ENCODE measurements around the gene LPCAT4. TPM values are rescaled to one million over a fixed set of nuclear protein-coding genes. Genes with fewer than 3 reads are reported as not detected.

Gene LPCAT4
- total RNA-seq, 1 experiment from 2014 or later, result 77.1 TPM

- TF ChIP-seq, protein P1, sequence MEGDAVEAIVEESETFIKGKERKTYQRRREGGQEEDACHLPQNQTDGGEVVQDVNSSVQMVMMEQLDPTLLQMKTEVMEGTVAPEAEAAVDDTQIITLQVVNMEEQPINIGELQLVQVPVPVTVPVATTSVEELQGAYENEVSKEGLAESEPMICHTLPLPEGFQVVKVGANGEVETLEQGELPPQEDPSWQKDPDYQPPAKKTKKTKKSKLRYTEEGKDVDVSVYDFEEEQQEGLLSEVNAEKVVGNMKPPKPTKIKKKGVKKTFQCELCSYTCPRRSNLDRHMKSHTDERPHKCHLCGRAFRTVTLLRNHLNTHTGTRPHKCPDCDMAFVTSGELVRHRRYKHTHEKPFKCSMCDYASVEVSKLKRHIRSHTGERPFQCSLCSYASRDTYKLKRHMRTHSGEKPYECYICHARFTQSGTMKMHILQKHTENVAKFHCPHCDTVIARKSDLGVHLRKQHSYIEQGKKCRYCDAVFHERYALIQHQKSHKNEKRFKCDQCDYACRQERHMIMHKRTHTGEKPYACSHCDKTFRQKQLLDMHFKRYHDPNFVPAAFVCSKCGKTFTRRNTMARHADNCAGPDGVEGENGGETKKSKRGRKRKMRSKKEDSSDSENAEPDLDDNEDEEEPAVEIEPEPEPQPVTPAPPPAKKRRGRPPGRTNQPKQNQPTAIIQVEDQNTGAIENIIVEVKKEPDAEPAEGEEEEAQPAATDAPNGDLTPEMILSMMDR (IDR thresholded peaks at IDR 0.05 in 2 of 3, conservative IDR thresholded peaks at IDR 0.05 in 1 of 3; ENCODE audit: borderline replicate concordance in 1 of 3, insufficient read depth in 1 of 3, low read depth in 2 of 3, low read length in 2 of 3), result no peak
- TF ChIP-seq SIN3A (IDR thresholded peaks at IDR 0.05; ENCODE audit: low read depth), result no peak
Observed at GRCh38 chr15:34324933-34325332, 42.1 kb downstream of the LPCAT4 start (continued).

- no peaks in the 10 kb centered on the region for H3K79me2 ChIP-seq (ENCODE audit: insufficient read depth, low read length)
- no peaks in the 10 kb centered on the region for H3K9me3 ChIP-seq (ENCODE audit: control insufficient read depth in 1 of 2, insufficient read depth in 1 of 2, low read depth in 1 of 2, low read length in 2 of 2)
- POLR2A ChIA-PET, result no interaction called here
- RAD21 ChIA-PET (ENCODE audit: low non-redundant PET in 1 of 2, low total read pairs in 2 of 2, uncharacterized antibody in 2 of 2, unreplicated experiment in 2 of 2), result no interaction called here
- H3K9me2 ChIP-seq (ENCODE audit: insufficient read depth), result no peaks in the 10 kb centered on the region
- H3K4me2 ChIP-seq (ENCODE audit: low read length), result no peak overlapping the region
- no peak for TF ChIP-seq EZH2phosphoT487 (IDR thresholded peaks at IDR 0.05; ENCODE audit: borderline replicate concordance)
- TF ChIP-seq EGR1 (IDR thresholded peaks at IDR 0.05; ENCODE audit: low read depth), result no peak
- TF ChIP-seq CEBPB (IDR thresholded peaks at IDR 0.05; ENCODE audit: low read depth), result no peak
- no peak for TF ChIP-seq ATF3 (IDR thresholded peaks at IDR 0.05)
- no peak for TF ChIP-seq JUND (IDR thresholded peaks at IDR 0.05)
- H3K9ac ChIP-seq (ENCODE audit: low read length), result no peak overlapping the region
- CTCF ChIA-PET, result no interaction called here
- no peaks in the 10 kb centered on the region for H3K36me3 ChIP-seq (ENCODE audit: control insufficient read depth in 1 of 2, insufficient read depth in 2 of 2, low read length in 2 of 2)
- no peaks in the 10 kb centered on the region for H4K20me1 ChIP-seq (ENCODE audit: insufficient read depth)
- no peak overlapping the region for H2AFZ ChIP-seq (ENCODE audit: low read depth, low read length, poor library complexity, severe bottlenecking)
- no peak overlapping the region for H3K27ac ChIP-seq (ENCODE audit: low read depth, low read length)
- ATAC-seq (no peak), DNase-seq (ENCODE audit: low read depth, low spot score) (no peak)
- peaks cover 18 to 33% of the 10 kb centered on the region in 2 experiments for H3K4me1 ChIP-seq (ENCODE audit: control insufficient read depth in 1 of 2, insufficient read depth in 2 of 2, low read length in 2 of 2)
- no peaks in the 10 kb centered on the region for H3K27me3 ChIP-seq (ENCODE audit: insufficient read depth, low read length)
- H3K4me3 ChIP-seq (replicated peaks in 1 of 2; ENCODE audit: low read depth in 1 of 2, low read length in 2 of 2), result no peak overlapping the region
- BruUV-seq (replicated peaks), result no TSS peak
- intact Hi-C loops (cut with micrococcal nuclease), result no loop called here
Observed at GRCh38 chr15:34323217-34323616, 43.8 kb downstream of the LPCAT4 start.
